Liver (tissue), 3 donors: ENCODE results near the gene PDE4B.

ENCODE experiments used
- HNF4G ChIP-seq: IDR thresholded peaks from 2 replicates; pipeline ENCODE4 v1.6.1; 2016; ENCODE audit warnings: antibody characterized with exemption
- RAD21 ChIP-seq, 2 donors: IDR thresholded peaks; 2 replicates each; pipeline ENCODE4 v1.6.1; 2016; ENCODE audit warnings: antibody characterized with exemption in 2 of 2, mild to moderate bottlenecking in 2 of 2
- TAF1 ChIP-seq: conservative IDR thresholded peaks from 2 replicates; pipeline ENCODE4 v1.6.1; 2016; ENCODE audit warnings: antibody characterized with exemption, mild to moderate bottlenecking
- TF ChIP-seq, protein P1 (sequence below): IDR thresholded peaks from 2 replicates; pipeline ENCODE4 v1.6.1; 2016; ENCODE audit warnings: antibody characterized with exemption
- TF ChIP-seq, protein P2 (sequence below): IDR thresholded peaks from 2 replicates; pipeline ENCODE4 v1.6.1; 2016; ENCODE audit warnings: antibody characterized with exemption
- TF ChIP-seq, protein P3 (sequence below): fragments of 150-350 bp; IDR thresholded peaks from 2 replicates; pipeline ENCODE4 v1.5.1; 2017; ENCODE audit warnings: improper control_type of control experiment, low read depth, low read length; ENCODE audit not compliant: missing input control
- TF ChIP-seq, protein P4 (sequence below): IDR thresholded peaks from 2 replicates; pipeline ENCODE4 v1.6.1; 2016; ENCODE audit warnings: antibody characterized with exemption, mild to moderate bottlenecking
- donor health status: healthy.
- donor health status: healthy.

DNA sequence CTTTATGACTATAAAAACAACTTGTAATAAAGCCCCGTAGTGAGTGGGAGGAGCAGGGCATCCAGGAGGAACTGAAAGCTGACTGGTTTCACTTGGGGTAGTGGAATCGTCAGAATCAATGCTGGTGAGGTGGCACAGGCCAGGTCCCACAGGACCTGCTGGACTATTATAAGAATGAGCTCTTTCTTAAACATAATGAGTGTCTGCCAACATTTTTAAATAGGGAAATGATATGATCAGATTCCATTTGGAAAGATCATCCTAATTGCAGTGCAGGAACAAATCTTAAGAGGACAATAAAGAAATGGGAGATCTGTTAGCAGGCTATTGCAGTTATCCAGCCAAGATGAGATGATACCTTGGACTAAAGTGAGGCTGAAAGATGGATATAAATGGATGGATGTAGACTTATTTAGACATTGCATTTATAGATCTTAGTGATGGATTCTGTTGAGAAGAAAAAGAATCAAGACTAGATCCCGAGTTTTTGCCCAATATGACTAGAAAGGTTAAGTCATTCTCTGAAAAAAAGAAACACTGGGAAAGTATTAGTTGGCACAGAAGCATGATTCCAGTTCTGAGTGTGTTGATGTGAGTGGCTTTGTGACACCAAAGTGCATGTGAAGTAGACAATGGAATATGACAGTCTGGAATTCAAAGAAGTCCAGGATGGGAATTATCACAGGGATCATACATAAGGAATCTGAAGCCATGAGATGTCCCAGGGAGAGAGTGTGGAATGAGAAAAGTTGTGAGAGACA is 587.9 kb downstream of the PDE4B start:
- TF ChIP-seq, protein P1, sequence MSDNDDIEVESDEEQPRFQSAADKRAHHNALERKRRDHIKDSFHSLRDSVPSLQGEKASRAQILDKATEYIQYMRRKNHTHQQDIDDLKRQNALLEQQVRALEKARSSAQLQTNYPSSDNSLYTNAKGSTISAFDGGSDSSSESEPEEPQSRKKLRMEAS, result no peak
- TF ChIP-seq TAF1, result no peak
- TF ChIP-seq, protein P2, sequence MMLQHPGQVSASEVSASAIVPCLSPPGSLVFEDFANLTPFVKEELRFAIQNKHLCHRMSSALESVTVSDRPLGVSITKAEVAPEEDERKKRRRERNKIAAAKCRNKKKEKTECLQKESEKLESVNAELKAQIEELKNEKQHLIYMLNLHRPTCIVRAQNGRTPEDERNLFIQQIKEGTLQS, result no peak
- TF ChIP-seq, protein P3, sequence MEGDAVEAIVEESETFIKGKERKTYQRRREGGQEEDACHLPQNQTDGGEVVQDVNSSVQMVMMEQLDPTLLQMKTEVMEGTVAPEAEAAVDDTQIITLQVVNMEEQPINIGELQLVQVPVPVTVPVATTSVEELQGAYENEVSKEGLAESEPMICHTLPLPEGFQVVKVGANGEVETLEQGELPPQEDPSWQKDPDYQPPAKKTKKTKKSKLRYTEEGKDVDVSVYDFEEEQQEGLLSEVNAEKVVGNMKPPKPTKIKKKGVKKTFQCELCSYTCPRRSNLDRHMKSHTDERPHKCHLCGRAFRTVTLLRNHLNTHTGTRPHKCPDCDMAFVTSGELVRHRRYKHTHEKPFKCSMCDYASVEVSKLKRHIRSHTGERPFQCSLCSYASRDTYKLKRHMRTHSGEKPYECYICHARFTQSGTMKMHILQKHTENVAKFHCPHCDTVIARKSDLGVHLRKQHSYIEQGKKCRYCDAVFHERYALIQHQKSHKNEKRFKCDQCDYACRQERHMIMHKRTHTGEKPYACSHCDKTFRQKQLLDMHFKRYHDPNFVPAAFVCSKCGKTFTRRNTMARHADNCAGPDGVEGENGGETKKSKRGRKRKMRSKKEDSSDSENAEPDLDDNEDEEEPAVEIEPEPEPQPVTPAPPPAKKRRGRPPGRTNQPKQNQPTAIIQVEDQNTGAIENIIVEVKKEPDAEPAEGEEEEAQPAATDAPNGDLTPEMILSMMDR, result no peak
- no peak for TF ChIP-seq RAD21 (IDR thresholded peaks at IDR 0.05)
- TF ChIP-seq, protein P4, sequence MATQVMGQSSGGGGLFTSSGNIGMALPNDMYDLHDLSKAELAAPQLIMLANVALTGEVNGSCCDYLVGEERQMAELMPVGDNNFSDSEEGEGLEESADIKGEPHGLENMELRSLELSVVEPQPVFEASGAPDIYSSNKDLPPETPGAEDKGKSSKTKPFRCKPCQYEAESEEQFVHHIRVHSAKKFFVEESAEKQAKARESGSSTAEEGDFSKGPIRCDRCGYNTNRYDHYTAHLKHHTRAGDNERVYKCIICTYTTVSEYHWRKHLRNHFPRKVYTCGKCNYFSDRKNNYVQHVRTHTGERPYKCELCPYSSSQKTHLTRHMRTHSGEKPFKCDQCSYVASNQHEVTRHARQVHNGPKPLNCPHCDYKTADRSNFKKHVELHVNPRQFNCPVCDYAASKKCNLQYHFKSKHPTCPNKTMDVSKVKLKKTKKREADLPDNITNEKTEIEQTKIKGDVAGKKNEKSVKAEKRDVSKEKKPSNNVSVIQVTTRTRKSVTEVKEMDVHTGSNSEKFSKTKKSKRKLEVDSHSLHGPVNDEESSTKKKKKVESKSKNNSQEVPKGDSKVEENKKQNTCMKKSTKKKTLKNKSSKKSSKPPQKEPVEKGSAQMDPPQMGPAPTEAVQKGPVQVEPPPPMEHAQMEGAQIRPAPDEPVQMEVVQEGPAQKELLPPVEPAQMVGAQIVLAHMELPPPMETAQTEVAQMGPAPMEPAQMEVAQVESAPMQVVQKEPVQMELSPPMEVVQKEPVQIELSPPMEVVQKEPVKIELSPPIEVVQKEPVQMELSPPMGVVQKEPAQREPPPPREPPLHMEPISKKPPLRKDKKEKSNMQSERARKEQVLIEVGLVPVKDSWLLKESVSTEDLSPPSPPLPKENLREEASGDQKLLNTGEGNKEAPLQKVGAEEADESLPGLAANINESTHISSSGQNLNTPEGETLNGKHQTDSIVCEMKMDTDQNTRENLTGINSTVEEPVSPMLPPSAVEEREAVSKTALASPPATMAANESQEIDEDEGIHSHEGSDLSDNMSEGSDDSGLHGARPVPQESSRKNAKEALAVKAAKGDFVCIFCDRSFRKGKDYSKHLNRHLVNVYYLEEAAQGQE, result no peak
- no peak for TF ChIP-seq HNF4G
